ENCODE data around the gene TIMM17B.

The TIMM17B gene

GRCh38 chrX:48918643-48919340 is 21.2 kb upstream of the TIMM17B start, which contains the start of gene PIM2:
PIM2 (minus strand) TSS chrX:48919024; CDS start chrX:48918834, 190 bp downstream.
- peak; percentile 75 for DNase-seq

- no peak for DNase-seq
Observed at GRCh38 chrX:48918301-48918642, 20.7 kb upstream of the TIMM17B start.

DNA sequence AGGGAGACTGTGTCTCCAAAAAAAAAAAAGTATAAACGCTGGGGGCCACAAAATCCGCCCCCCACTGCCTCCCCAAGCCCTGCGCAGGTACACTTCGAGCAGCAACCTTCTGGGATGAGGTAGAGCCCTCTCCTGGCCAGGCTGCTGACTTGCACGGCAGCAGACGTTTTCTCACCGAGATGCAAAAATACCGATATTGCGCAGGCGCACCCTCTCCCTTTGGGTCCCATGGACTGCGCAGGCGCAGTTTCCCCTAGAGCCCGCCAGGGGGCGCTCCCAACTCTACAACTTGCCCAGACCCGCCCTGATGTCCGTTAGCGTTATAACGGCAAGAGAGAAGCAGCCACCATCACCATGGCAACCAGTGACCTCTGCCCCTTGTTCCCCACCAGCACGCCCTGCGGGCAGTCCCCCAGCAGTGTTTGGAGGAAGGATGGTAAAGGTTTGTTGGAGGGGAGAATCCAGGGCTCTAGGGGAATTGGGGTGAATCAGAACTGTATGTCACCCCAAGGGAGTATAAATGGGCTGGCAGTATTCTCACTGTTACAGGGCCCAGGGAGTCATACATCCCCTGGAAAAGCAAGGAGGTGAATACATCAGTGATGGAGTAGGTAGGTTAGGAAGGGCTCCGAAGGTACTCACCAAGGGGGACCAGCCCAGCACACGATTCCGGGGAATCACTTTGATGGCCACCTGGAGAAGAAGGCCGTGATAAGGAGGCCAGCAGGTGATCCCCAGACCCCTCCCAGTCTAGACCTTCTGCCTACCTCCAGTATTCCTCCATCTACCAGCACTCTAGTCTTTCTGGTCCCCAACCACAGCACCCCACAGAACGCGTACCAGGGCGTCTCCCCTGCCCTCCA is 19.8 kb upstream of the TIMM17B start:
- peak; percentile 70 for DNase-seq

GRCh38 chrX:48914593-48915493 is 17.3 kb upstream of the TIMM17B start:
- no peak for DNase-seq

- no peak for DNase-seq
Observed at GRCh38 chrX:48913605-48914366, 16.2 kb upstream of the TIMM17B start.

GRCh38 chrX:48911412-48912182 is 14.0 kb upstream of the TIMM17B start, which contains the start of gene SLC35A2:
SLC35A2 (minus strand) TSS chrX:48911646; CDS start chrX:48911636, 10 bp downstream.
- peak; percentile 75 for DNase-seq

DNA sequence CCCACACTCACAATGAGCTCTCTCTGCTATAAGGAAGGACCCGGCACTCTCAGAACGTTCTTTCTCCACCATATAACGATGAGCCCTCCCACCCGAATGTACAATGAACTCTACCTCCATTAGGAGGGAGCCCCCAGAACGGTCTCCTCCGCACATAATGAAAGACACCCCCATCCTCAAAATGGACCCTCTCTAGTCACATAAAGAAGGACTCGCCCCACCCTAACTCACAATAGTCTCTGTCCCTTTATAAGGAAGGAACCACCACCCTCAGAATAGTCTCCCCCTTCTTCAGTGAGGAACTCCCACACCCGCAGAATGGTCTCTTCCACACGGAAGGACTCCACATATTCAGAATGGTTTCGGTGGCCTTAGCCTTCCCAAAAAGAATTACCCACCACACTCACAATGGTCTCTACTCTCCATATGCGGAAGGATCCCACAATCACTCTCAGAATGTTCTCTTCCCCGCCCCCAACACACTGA is 13.4 kb upstream of the TIMM17B start:
- no peak for DNase-seq

DNA sequence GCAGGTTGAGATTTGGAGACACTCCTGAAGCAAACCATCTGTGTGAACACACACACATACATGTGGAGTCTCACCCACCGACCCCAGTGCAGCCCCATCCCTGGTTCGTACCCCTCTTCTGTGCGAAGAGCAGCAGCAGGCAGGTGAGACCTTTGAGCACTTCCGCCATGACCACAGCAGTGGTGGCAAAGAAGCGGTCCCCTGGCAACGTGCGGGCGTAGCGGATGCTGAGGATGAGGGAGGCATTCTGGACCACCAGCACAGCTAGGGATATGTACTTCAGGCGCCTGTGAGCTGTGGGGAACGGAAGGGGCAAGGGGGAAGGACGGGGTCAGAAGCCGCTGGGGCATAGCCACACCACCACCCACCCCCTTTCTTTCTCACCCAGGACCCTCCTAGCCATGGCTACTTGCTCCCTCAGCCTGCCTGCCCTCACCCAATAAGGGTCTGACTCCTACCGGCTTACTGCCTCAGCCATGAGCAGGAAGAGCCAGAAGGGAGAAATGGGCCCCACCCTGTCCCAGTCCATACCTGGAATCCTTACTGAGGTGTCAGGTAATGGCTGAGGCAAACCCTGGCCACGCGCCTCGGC is 12.2 kb upstream of the TIMM17B start:
- DNase-seq = no peak

GRCh38 chrX:48908600-48908999 is 11.0 kb upstream of the TIMM17B start:
- DNase-seq = no peak

- DNase-seq = no peak
Observed at GRCh38 chrX:48905090-48905790, 7.7 kb upstream of the TIMM17B start.

GRCh38 chrX:48904626-48905025 is 7.1 kb upstream of the TIMM17B start:
- no peak for DNase-seq

DNA sequence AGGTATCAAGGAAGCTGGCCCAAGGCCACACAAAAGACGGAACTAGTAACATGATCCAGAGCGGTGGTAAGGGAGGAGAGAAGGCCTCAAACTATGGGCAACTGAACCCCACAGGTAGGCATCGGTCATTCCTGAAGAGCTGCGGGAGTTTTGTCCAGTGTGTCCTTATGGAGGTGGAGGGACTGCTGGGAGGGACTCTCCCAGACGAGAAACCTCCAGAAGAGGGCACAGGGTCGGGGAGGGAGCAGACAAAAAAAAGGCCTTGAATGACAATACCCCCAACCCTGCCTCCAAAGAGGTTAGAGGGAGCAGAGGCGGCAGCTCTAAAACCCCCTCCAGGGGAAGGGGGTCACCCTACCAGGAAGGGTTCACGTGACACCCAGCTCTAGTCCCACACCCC is 6.6 kb upstream of the TIMM17B start:
- DNase-seq = no peak

DNA sequence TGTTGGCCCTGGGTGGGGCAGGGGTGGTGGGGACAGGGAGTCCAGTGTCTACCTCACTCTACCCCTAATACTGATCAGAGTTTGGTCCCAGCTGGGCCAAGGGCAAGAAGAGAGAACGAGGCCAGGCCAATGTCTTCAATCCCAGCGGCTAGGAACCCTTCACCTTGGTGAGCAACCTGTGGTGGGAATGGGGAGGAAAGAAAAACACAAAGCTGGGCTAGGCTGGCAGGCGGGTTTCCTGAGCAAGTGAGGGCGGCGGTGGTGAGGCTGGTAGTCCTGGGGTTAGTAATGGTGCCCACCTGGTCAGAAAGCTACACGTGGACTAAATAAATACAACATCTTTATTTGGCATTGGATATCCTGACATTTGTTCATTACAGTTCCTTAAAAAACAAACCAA is 5.7 kb upstream of the TIMM17B start:
- DNase-seq = no peak

- DNase-seq = no peak
Observed at GRCh38 chrX:48902776-48903175, 5.2 kb upstream of the TIMM17B start.

DNA sequence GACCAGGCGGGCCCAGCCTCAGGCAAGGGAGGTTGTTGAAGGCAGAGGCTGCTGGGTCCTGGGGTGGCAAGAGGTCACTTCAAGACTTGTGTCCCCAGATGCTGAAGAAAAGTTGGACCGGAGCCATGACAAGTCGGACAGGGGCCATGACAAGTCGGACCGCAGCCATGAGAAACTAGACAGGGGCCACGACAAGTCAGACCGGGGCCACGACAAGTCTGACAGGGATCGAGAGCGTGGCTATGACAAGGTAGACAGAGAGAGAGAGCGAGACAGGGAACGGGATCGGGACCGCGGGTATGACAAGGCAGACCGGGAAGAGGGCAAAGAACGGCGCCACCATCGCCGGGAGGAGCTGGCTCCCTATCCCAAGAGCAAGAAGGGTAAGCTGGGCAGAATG is 4.6 kb upstream of the TIMM17B start:
- no peak for DNase-seq

GRCh38 chrX:48901069-48901468 is 3.5 kb upstream of the TIMM17B start:
- no peak for DNase-seq

DNA sequence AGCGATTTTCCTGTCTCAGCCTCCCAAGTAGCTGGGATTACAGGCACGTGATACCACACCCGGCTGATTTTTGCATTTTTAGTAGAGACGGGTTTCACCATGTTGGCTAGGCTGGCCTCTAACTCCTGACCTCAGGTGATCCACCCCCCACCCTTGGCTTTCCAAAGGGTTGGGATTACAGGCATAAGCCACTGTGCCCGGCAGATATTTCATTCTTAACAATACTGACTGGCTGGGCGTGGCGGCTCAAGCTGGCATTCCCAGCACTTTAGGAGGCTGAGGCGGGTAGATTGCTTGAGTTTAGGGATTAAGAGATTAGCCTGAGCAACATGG is 1.5 kb upstream of the TIMM17B start:
- no peak for DNase-seq

- peak; percentile 27 for DNase-seq
Observed at GRCh38 chrX:48897157-48897624, 377 bp downstream of the TIMM17B start.

DNA sequence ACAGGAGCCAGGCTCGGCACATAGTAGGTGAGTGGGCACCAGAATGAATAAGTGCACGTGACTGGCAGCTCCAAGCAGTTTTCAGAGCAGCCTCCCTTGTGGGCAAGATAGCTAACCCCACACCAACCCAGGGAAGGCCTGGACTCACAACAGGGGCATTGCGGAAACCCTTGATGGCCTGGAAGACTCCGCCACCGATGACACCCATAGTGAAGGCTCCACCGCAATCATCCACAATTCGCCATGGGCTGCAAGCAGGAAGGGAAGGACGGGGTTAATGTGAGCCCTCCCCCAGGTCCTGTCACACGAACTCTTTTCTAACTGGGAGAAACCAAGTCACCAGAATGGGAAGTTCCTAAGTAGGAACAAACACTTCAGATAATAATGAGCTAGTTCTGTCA is 957 bp downstream of the TIMM17B start:
- no peak for DNase-seq

DNA sequence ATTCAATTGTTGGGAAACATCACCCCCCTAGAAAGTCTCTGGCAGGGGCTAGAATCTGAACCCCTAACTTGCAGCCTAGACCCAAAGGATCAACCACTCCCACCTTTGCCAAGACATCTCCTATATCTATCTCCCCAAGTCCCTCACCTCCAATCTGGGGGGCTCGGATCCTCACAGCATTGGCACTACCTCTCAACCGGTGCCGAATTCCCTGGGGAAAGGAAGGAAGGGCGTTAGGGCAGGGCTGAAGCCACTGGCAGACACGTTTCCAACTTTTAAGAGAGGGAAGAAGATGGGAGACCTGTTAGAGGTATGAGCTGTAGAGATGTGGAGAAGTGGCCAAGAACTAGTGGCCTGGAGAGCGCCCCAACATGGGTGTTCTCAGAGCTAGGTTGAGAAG is 2.7 kb downstream of the TIMM17B start:
- no peak for DNase-seq

All from kidney glomerular epithelial cell (primary cell).